Measurements from ENCODE around the gene GON4L. TPM values are rescaled to one million over a fixed set of nuclear protein-coding genes. Genes with fewer than 3 reads are reported as not detected.
"Not testable (repeated sequence)": the region's sequence is repeated elsewhere in the genome, so short reads cannot be mapped to it uniquely, and the experiment has no call there.

Gene GON4L
- total RNA-seq, 1 experiment from 2014 or later, result 16.9 TPM

DNA sequence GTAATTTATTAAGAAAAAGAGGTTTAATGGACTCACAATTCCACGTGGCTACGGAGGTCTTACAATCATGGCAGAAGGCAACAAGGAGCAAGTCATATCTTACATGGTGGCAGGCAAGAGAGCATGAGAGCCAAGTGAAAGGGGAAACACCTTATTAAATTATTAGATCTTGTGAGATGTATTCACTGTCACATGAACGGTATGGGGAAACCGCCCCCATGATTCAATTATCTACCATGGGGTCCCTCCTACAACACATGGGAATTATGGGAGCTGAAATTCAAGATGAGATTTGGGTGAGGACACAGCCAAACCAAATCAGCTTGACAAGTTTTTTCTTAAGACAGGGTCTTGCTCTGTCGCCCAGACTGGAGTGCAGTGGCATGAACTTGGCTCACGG lies 153.8 kb downstream of the GON4L start:
- no peak for DNase-seq (ENCODE audit: low read depth)

GRCh38 chr1:155701675-155702074 lies 155.3 kb downstream of the GON4L start:
- DNase-seq (ENCODE audit: low read depth), result not testable (repeated sequence)

Small RNA genes lying within 50 kb of the gene (small RNA-seq; reads per million reads assigned to genes)
- gene RF00015, result not detected

Other genes with a start within 250 kb of the GON4L start
- gene MSTO1, start 247.0 kb downstream of the GON4L start, total RNA-seq (2014; rRNA removed; shearing (Covaris generic)), result 26.0 and 27.4 TPM in 2 replicates
- gene YY1AP1, start 168.4 kb downstream of the GON4L start, total RNA-seq (2014; rRNA removed; shearing (Covaris generic)), result 33.8 and 40.3 TPM in 2 replicates
- 52.7 and 72.5 TPM in 2 replicates for gene DAP3, start 168.1 kb downstream of the GON4L start, total RNA-seq (2014; rRNA removed; shearing (Covaris generic))
- 15.0 and 16.9 TPM in 2 replicates for gene SYT11, start 2.4 kb upstream of the GON4L start, total RNA-seq (2014; rRNA removed; shearing (Covaris generic))
- 9.1 and 10.1 TPM in 2 replicates for gene RIT1, start 54.1 kb upstream of the GON4L start, total RNA-seq (2014; rRNA removed; shearing (Covaris generic))
- 31.2 and 36.2 TPM in 2 replicates for gene KHDC4, start 77.2 kb upstream of the GON4L start, total RNA-seq (2014; rRNA removed; shearing (Covaris generic))
- 0.55 TPM in 1 of 2 replicates, not detected in the other for gene RXFP4, start 84.4 kb upstream of the GON4L start, total RNA-seq (2014; rRNA removed; shearing (Covaris generic))
- gene ARHGEF2, start 121.3 kb upstream of the GON4L start, total RNA-seq (2014; rRNA removed; shearing (Covaris generic)), result 91.6 and 96.6 TPM in 2 replicates
- 582 and 611 TPM in 2 replicates for gene SSR2, start 163.7 kb upstream of the GON4L start, total RNA-seq (2014; rRNA removed; shearing (Covaris generic))
- 36.0 and 43.9 TPM in 2 replicates for gene UBQLN4, start 196.6 kb upstream of the GON4L start, total RNA-seq (2014; rRNA removed; shearing (Covaris generic))
- 67.1 and 78.0 TPM in 2 replicates for gene LAMTOR2, start 197.6 kb upstream of the GON4L start, total RNA-seq (2014; rRNA removed; shearing (Covaris generic))
- 0.06 TPM in 1 of 2 replicates, not detected in the other for gene RAB25, start 203.9 kb upstream of the GON4L start, total RNA-seq (2014; rRNA removed; shearing (Covaris generic))
- gene MEX3A, start 225.3 kb upstream of the GON4L start, total RNA-seq (2014; rRNA removed; shearing (Covaris generic)), result 3.4 and 5.2 TPM in 2 replicates

All from HT1080 (cell line).